Thymus (tissue), 11 donors: ENCODE results near the gene UBE2V1. TPM values are rescaled to one million over a fixed set of nuclear protein-coding genes. Genes with fewer than 3 reads are reported as not detected.
"Not testable (repeated sequence)": the region's sequence is repeated elsewhere in the genome, so short reads cannot be mapped to it uniquely, and the experiment has no call there.

Source experiments
- DNase-seq, 9 donors: peaks; one replicate each; pipeline ENCODE4 v3.0.0-alpha.2; 2013; ENCODE audit warnings: low spot score in 9 of 9, low read depth in 6 of 9, missing footprints in 1 of 9
- H3K27ac ChIP-seq, 2 donors: one replicate each; pipeline ENCODE4 v1.5.1; 2013; ENCODE audit warnings: control low read depth in 1 of 2, low read depth in 1 of 2, low read length in 1 of 2, mild to moderate bottlenecking in 1 of 2, moderate library complexity in 1 of 2
- H3K27me3 ChIP-seq, 2 donors: one replicate each; pipeline ENCODE4 v1.5.1; 2013; ENCODE audit warnings: low read length in 1 of 2; ENCODE audit not compliant: control insufficient read depth in 2 of 2, insufficient read depth in 1 of 2
- H3K36me3 ChIP-seq, 2 donors: one replicate each; pipeline ENCODE4 v1.5.1; 2013; ENCODE audit warnings: low read length in 1 of 2, mild to moderate bottlenecking in 1 of 2, moderate library complexity in 1 of 2; ENCODE audit not compliant: control insufficient read depth in 2 of 2, insufficient read depth in 2 of 2
- H3K4me1 ChIP-seq, 2 donors: one replicate each; pipeline ENCODE4 v1.5.1; 2013; ENCODE audit warnings: low read length in 2 of 2; ENCODE audit not compliant: control insufficient read depth in 2 of 2, insufficient read depth in 2 of 2
- H3K4me3 ChIP-seq, 2 donors: one replicate each; pipeline ENCODE4 v1.5.1; 2013; ENCODE audit warnings: low read length in 2 of 2, control low read depth in 1 of 2, mild to moderate bottlenecking in 1 of 2
- H3K9me3 ChIP-seq, 2 donors: one replicate each; pipeline ENCODE4 v1.5.1; 2013; ENCODE audit warnings: low read length in 1 of 2, mild to moderate bottlenecking in 1 of 2; ENCODE audit not compliant: control insufficient read depth in 2 of 2, insufficient read depth in 1 of 2
- WGBS: extraction: QIAGEN DNeasy Blood & Tissue Kit; methylation state at CpG from one replicate; pipeline ENCODE4 v1.1.7; 2013; 5-methylcytosine and 5-hydroxymethylcytosine counted together
- polyA plus RNA-seq: library from polyadenylated mRNA; stranded (reverse); fragments of 200-250 nt; gene quantifications from one replicate; pipeline ENCODE4 v1.2.3, GENCODE V29; 2013
- total RNA-seq: library from RNA; stranded (reverse); fragments of 120-200 nt; gene quantifications from one replicate; pipeline ENCODE4 v1.2.4, GENCODE V29; 2013
- donor health status: healthy.

The UBE2V1 gene
- total and polyA plus RNA-seq, 2 donors, result 33.8 to 81.3 TPM

GRCh38 chr20:50102551-50102950 lies 10.4 kb downstream of the UBE2V1 start:
- H3K27me3 ChIP-seq, H3K9me3 ChIP-seq, H3K27ac ChIP-seq, H3K4me3 ChIP-seq, DNase-seq, H3K4me1 ChIP-seq: not testable (repeated sequence)
- peaks cover 5 to 20% of the 10 kb centered on the region in 2 donors for H3K36me3 ChIP-seq
- WGBS, result 97% methylated on average over 14 of the region's 14 CpGs

GRCh38 chr20:50101887-50102286 lies 11.1 kb downstream of the UBE2V1 start:
- no peak overlapping the region for H3K4me3 ChIP-seq
- no peak overlapping the region for H3K27ac ChIP-seq
- no peak for DNase-seq
- H3K4me1 ChIP-seq, result no peaks in the 10 kb centered on the region
- peaks cover 6 to 22% of the 10 kb centered on the region in 2 donors for H3K36me3 ChIP-seq
- WGBS, result 90% methylated on average over 4 of the region's 4 CpGs
- no peaks in the 10 kb centered on the region for H3K9me3 ChIP-seq
- no peaks in the 10 kb centered on the region for H3K27me3 ChIP-seq

DNA sequence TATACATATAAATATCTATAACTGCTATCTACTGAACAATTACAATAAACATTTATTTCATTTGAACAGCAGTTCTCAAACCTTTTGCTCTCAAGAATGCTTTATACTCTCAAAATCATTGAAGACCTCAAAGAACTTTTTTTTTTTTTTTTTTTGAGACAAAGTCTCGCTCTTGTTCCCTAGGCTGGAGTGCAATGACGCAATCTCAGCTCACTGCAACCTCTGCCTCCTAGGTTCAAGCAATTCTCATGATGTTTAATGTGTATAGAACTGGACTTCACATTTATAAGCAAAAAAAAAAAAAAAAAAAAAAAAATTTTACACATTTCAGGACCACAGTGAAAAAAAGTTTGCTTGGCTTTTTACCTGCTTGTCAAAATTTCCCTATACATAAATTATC lies 11.7 kb downstream of the UBE2V1 start:
- 94% methylated on average over 2 of the region's 2 CpGs for WGBS
- peaks cover 7 to 26% of the 10 kb centered on the region in 2 donors for H3K36me3 ChIP-seq
- no peaks in the 10 kb centered on the region for H3K27me3 ChIP-seq
- no peaks in the 10 kb centered on the region for H3K9me3 ChIP-seq
- no peak overlapping the region for H3K4me3 ChIP-seq
- no peak for DNase-seq
- no peak overlapping the region for H3K27ac ChIP-seq
- no peaks in the 10 kb centered on the region for H3K4me1 ChIP-seq

DNA sequence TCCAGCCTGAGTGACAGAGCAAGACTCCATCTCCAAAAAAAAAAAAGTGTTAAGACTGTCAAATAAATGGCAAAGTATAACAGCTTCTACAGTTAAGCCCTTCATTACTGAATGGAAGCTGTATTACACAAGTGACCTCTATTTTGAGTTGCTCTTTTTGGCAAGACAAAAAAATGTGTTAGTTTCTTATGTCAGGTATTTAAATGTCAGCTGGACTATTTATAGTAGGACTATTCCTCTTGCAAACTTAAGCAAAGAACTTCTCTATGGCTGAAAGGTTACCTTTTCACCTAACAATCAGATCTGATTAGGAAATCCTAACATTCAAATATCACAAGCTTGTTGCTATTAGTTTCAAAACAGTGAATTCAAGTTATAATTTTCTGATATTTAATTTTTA lies 12.4 kb downstream of the UBE2V1 start:
- DNase-seq, result no peak
- Histone ChIP-seq H3K36me3 (peaks cover 14 to 33% of the 10 kb centered on the region in 2 donors), H3K27me3 (no peaks in the 10 kb centered on the region), H3K27ac (no peak overlapping the region), H3K9me3 (no peaks in the 10 kb centered on the region), H3K4me3 (no peak overlapping the region), H3K4me1 (no peaks in the 10 kb centered on the region)

- Histone ChIP-seq H3K27me3 (no peaks in the 10 kb centered on the region), H3K4me1 (no peaks in the 10 kb centered on the region), H3K36me3 (peaks cover 17 to 40% of the 10 kb centered on the region in 2 donors), H3K27ac (no peak overlapping the region), H3K9me3 (no peaks in the 10 kb centered on the region), H3K4me3 (no peak overlapping the region)
- DNase-seq, result no peak
- 99% methylated on average over 5 of the region's 5 CpGs for WGBS
These were observed 13.4 kb downstream of the UBE2V1 start for GRCh38 chr20:50099565-50099991.

DNA sequence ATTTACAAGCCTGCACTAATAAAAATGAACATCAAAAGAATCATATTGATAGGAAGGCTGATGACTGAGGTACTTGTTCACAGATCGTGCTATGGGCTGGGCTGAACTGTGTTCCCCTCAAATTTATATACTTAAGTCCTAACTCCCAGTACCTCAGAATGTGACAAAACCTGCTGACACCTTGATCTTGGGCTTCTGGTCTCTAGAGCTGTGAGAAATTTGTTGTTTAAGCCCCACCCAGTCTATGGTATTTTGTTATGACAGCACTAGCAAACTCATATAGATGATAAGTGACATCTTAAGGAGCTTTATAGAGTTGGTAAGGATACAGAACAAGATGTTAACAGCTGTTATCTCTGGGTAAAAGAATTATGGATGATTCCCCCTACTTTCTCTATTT lies 13.8 kb downstream of the UBE2V1 start:
- Histone ChIP-seq H3K9me3 (no peaks in the 10 kb centered on the region), H3K4me1 (no peaks in the 10 kb centered on the region), H3K36me3 (peaks cover 17 to 41% of the 10 kb centered on the region in 2 donors), H3K27me3 (no peaks in the 10 kb centered on the region), H3K27ac (no peak overlapping the region), H3K4me3 (no peak overlapping the region)
- WGBS, result 97% methylated on average over 1 of the region's 1 CpG
- DNase-seq, result no peak

- no peak for DNase-seq
- Histone ChIP-seq H3K36me3 (peaks cover 17 to 44% of the 10 kb centered on the region in 2 donors), H3K27me3 (no peaks in the 10 kb centered on the region), H3K9me3 (no peaks in the 10 kb centered on the region), H3K4me3 (no peak overlapping the region), H3K4me1 (no peaks in the 10 kb centered on the region), H3K27ac (no peak overlapping the region)
- WGBS, result 98% methylated on average over 2 of the region's 2 CpGs
These were observed 14.7 kb downstream of the UBE2V1 start for GRCh38 chr20:50098259-50098658.

DNA sequence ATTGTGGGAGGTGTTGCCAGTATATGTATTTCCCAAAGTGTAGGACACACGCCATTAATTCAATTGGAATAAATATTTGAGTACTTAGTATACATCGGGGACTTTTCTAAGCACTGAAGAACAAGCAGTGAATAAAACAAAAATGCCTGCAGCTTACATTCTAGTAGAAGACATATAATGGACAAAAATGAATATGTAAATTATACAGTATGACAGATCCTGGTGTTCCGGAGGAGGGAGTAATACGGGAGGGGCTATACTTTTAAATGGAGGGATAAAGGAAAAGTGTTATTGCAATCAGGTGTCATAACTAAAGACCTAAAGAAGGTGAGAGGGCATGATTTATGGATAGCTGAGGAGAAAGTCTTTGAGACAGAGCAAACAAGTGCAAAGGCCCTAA lies 15.1 kb downstream of the UBE2V1 start:
- Histone ChIP-seq H3K27me3 (no peaks in the 10 kb centered on the region), H3K27ac (no peak overlapping the region), H3K4me1 (no peaks in the 10 kb centered on the region), H3K4me3 (no peak overlapping the region), H3K36me3 (peaks cover 17 to 47% of the 10 kb centered on the region in 2 donors), H3K9me3 (no peaks in the 10 kb centered on the region)
- WGBS, result 97% methylated on average over 4 of the region's 4 CpGs
- DNase-seq, result no peak

- Histone ChIP-seq H3K27ac (no peak overlapping the region), H3K9me3 (no peaks in the 10 kb centered on the region), H3K4me3 (no peak overlapping the region), H3K4me1 (no peaks in the 10 kb centered on the region), H3K27me3 (no peaks in the 10 kb centered on the region), H3K36me3 (peaks cover 25 to 58% of the 10 kb centered on the region in 2 donors)
- 96% methylated on average over 3 of the region's 3 CpGs for WGBS
- DNase-seq, result no peak
These were observed 16.7 kb downstream of the UBE2V1 start for GRCh38 chr20:50096237-50096636.
